Stimulated activated CD4-positive, alpha-beta T cell treated with anti-CD3 and anti-CD28 coated beads, Interleukin-1b, Interleukin-23, amount 100 ng/mL, for 1 hour (primary cell): ENCODE measurements around the gene IDH2.
"Not testable (repeated sequence)": the region's sequence is repeated elsewhere in the genome, so short reads cannot be mapped to it uniquely, and the experiment has no call there.

Experiments used
- DNase-seq, 2 donors: peaks; one replicate each; pipeline ENCODE4 v3.0.0-alpha.2; 2020; ENCODE audit warnings: low read depth in 2 of 2

Gene IDH2

GRCh38 chr15:90114451-90114901 lies 12.2 kb upstream of the IDH2 start:
- DNase-seq, result no peak

GRCh38 chr15:90113166-90113565 lies 10.9 kb upstream of the IDH2 start:
- DNase-seq, result no peak

GRCh38 chr15:90109163-90109751 lies 7.0 kb upstream of the IDH2 start:
- not testable (repeated sequence) for DNase-seq

GRCh38 chr15:90108038-90108437 lies 5.8 kb upstream of the IDH2 start:
- DNase-seq, result not testable (repeated sequence)

- no peak for DNase-seq
These were observed 4.4 kb upstream of the IDH2 start for GRCh38 chr15:90106522-90107117.

GRCh38 chr15:90105521-90105920 lies 3.3 kb upstream of the IDH2 start:
- DNase-seq, result no peak

- DNase-seq, result no peak
These were observed 2.3 kb upstream of the IDH2 start for GRCh38 chr15:90104551-90104950.

- no peak for DNase-seq
These were observed 1.5 kb upstream of the IDH2 start for GRCh38 chr15:90103701-90104329.

- no peak for DNase-seq
These were observed 919 bp downstream of the IDH2 start for GRCh38 chr15:90101130-90101968.

GRCh38 chr15:90099868-90100831 lies 2.1 kb downstream of the IDH2 start:
- no peak for DNase-seq

GRCh38 chr15:90099072-90099867 lies 3.0 kb downstream of the IDH2 start:
- no peak for DNase-seq

GRCh38 chr15:90097475-90097874 lies 4.8 kb downstream of the IDH2 start:
- DNase-seq, result no peak

GRCh38 chr15:90095521-90095959 lies 6.7 kb downstream of the IDH2 start:
- no peak for DNase-seq

- DNase-seq, result no peak
These were observed 10.9 kb downstream of the IDH2 start for GRCh38 chr15:90091156-90091931.

GRCh38 chr15:90090226-90090848 lies 11.9 kb downstream of the IDH2 start:
- no peak for DNase-seq

GRCh38 chr15:90087454-90088154 lies 14.7 kb downstream of the IDH2 start:
- no peak for DNase-seq

GRCh38 chr15:90086868-90087268 lies 15.4 kb downstream of the IDH2 start:
- peak in 1 of 2 donors; percentile 33 for DNase-seq

GRCh38 chr15:90085565-90085964 lies 16.7 kb downstream of the IDH2 start:
- no peak for DNase-seq
